Measurements from ENCODE around the gene SFRP5.

The SFRP5 gene

DNA sequence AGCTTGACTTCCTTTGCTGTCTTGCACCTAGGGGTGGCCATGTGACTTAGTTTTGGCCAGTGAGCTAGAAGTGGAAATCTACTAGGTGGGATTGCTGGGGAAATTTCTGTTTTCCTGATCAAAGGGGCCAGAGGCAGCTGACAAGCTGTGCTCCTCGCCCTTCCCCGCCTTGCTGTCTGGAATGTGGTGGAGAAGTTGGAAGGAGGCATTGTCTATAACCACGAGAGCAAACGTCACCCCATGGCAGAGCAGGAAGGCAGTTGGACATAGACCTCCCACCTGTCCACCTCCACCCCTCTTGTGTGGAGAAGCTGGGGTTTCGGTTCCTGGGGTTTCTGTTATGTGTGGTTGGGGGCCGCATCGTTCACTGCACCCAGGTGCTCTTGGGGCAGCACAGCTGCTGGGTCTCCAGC is 7.3 kb downstream of the SFRP5 start:
- DNase-seq (ENCODE audit: low read depth) = no peak
- TF ChIP-seq, protein P1, sequence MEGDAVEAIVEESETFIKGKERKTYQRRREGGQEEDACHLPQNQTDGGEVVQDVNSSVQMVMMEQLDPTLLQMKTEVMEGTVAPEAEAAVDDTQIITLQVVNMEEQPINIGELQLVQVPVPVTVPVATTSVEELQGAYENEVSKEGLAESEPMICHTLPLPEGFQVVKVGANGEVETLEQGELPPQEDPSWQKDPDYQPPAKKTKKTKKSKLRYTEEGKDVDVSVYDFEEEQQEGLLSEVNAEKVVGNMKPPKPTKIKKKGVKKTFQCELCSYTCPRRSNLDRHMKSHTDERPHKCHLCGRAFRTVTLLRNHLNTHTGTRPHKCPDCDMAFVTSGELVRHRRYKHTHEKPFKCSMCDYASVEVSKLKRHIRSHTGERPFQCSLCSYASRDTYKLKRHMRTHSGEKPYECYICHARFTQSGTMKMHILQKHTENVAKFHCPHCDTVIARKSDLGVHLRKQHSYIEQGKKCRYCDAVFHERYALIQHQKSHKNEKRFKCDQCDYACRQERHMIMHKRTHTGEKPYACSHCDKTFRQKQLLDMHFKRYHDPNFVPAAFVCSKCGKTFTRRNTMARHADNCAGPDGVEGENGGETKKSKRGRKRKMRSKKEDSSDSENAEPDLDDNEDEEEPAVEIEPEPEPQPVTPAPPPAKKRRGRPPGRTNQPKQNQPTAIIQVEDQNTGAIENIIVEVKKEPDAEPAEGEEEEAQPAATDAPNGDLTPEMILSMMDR (IDR thresholded peaks at IDR 0.05; ENCODE audit: control insufficient read depth, extremely low read depth, insufficient read depth) = no peak
- no peak overlapping the region for H3K4me3 ChIP-seq (ENCODE audit: low read depth, low read length)

DNA sequence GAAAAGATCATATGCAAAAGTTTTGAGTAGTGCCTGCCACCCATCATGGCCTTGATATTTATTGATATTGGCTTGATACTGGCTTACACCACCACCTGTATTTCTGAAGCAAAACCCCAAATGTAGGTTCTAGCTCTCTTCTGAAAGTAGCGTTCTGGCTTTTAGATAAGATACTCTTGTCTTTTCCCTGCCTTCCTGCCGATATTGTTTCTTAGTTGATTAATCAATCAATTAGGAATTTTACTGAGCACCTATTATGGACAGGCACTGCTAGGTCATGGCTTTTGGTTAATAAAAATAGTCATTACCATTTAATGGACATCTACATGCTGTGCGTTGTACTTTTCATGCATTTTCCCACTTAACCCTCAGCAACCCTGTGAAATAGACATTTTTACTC is 7.9 kb downstream of the SFRP5 start:
- DNase-seq (ENCODE audit: low read depth) = no peak
- H3K4me3 ChIP-seq (ENCODE audit: low read depth, low read length) = no peak overlapping the region
- TF ChIP-seq, protein P1 (IDR thresholded peaks at IDR 0.05; ENCODE audit: control insufficient read depth, extremely low read depth, insufficient read depth) = no peak

DNA sequence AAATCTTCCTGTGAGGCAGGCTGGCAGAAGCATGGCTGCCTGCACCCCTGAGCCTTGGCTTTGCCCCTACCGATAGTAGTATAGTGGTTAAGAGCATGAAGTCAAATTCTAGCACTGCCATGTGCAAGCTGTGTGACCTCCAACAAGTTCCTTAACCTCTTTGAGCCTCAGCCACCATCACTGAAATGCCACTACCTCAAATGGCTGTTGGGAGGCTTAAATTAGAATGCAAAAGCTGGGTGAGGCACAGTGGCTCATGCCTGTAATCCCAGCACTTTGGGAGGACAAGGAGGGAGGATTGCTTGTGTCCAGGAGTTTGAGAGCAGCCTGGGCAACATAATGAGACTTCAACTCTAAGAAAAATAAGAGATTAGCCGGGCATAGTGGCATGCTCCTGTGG is 8.4 kb downstream of the SFRP5 start:
- no peak for DNase-seq (ENCODE audit: low read depth)
- no peak overlapping the region for H3K4me3 ChIP-seq (ENCODE audit: low read depth, low read length)
- TF ChIP-seq, protein P1 (IDR thresholded peaks at IDR 0.05; ENCODE audit: control insufficient read depth, extremely low read depth, insufficient read depth) = no peak

DNA sequence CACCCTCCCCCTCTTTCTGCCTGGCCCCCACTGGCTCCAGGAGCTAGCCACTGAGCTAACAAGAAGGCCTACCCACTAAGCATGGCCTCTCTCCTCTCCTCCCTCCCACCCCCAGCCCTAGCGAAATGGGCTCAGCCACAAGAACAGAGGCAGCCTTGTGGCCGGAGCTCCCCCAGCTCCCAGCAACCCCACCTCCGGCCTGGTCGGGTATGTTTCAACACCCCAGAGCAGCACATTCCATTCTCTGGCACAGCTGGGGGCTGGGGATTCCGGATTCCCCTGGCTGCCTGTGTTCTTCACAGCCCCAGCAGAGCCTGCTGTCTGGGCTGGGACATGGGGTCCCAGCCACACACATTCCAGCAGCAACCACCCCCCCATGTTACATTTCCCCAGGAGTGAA is 9.0 kb downstream of the SFRP5 start:
- DNase-seq (ENCODE audit: low read depth) = no peak
- H3K4me3 ChIP-seq (ENCODE audit: low read depth, low read length) = no peak overlapping the region
- TF ChIP-seq, protein P1 (IDR thresholded peaks at IDR 0.05; ENCODE audit: control insufficient read depth, extremely low read depth, insufficient read depth) = no peak

DNA sequence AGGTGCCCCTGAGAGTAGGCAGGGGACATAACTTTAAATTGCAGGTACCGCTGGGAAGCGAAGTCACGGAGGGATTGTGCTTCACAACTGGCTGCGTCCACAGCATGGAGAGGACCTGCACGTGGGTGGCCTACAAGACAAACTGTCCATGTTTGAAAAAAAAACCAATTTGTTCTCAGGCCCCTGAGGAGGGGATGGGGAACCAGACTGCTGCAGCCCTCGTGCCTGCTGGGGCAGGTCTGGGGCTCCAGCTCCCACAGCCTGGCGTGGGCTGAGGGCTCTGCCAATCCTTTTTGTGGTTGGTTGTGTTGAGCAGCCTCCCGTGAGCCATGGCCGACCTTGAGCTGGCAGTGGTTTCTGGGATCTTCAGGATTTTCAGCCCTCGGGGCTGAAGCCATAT is 9.7 kb downstream of the SFRP5 start:
- H3K4me3 ChIP-seq (ENCODE audit: low read depth, low read length) = no peak overlapping the region
- TF ChIP-seq, protein P1 (IDR thresholded peaks at IDR 0.05; ENCODE audit: control insufficient read depth, extremely low read depth, insufficient read depth) = no peak
- no peak for DNase-seq (ENCODE audit: low read depth)

DNA sequence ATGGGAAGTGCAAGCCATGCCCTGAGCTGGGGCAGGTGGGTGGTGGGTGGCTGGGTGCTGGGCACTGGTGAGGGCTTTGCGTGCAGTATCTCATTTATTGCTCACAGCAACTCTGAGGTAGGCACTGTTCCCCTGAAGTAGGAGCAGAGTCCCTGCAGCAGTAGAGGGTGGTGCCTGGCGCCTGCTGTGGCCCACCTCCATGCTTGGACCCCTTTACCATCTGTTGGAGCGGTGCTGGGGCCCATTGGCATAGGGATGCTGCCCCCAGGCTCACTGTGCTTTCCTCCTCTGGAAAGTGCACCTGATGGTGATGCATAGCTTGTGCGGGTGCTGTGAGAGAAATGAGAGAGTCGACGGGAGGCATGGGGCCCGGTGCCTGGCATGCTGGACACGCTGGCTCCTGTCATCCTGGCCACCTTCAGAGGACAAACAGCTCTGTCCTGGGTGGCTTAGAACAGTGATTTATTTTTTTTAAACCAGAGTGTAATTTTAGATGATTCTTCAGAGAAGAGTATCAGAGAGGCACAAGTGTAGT is 10.4 kb downstream of the SFRP5 start:
- TF ChIP-seq, protein P1 (IDR thresholded peaks at IDR 0.05; ENCODE audit: control insufficient read depth, extremely low read depth, insufficient read depth) = no peak
- DNase-seq (ENCODE audit: low read depth) = no peak
- H3K4me3 ChIP-seq (ENCODE audit: low read depth, low read length) = no peak overlapping the region

Data from LNCaP clone FGC (cell line).